Stimulated activated CD4-positive, alpha-beta T cell treated with anti-CD3 and anti-CD28 coated beads, Interleukin-4, amount 100 ng/mL, for 48 hours (primary cell): ENCODE data around the gene DIO3.

Experiments
- DNase-seq, 2 donors: peaks; one replicate each; pipeline ENCODE4 v3.0.0-alpha.2; 2020; ENCODE audit warnings: low read depth in 2 of 2

Gene DIO3

DNA sequence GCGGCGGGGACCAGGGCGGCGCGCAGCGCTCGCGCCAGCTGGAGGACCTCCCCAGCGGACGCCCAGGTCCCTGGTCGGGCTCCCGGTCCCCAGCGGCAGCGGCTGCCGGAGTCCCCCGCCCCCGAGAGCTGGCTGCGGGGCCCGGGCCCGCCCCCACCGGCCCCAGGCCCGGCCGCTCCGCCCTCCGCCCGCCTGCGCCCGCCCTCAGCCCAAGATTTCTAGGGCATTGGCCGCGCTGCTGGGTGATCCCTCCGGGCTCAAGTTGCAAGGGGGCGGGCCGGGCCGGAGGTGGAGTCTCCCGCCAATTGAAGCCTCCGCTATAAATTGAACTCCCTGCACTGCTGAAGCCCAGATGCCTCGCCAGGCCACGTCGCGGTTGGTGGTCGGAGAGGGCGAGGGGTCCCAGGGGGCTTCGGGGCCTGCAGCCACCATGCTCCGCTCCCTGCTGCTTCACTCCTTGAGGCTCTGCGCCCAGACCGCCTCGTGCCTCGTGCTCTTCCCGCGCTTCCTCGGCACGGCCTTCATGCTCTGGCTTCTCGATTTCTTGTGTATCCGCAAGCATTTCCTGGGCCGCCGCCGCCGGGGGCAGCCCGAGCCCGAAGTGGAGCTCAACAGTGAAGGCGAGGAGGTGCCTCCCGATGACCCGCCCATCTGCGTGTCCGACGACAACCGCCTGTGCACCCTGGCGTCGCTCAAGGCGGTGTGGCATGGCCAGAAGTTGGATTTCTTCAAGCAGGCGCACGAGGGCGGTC lies at the start of gene DIO3:
Gene DIO3, plus strand, starts transcription at position 351 of the 752 bp plus-strand sequence.
- no peak for DNase-seq

GRCh38 chr14:101511620-101512375 lies 49.5 kb upstream of the DIO3 start:
- DNase-seq: no peak

GRCh38 chr14:101512376-101512695 lies 49.0 kb upstream of the DIO3 start:
- no peak for DNase-seq

GRCh38 chr14:101514136-101514535 lies 47.2 kb upstream of the DIO3 start:
- DNase-seq: no peak

DNA sequence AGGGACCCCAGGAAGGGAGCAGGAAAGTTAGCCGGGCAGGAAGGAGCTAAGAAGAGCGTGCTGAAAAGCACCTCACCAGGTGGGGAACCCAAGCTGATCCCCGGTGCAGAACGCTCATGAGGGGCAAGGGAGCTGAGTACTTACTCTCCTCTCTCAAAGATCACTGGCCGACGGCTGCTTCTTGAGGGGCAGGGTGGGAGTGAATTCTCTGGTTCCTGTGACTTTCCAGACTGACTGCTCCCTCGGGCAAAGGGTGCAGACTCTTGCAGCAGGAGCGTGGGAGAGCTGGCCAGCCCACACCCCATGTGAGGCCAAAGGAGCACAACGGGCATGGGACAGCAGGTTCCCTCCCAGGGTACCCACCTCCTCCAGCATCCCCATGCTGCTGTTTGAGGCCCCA lies 44.9 kb upstream of the DIO3 start:
- no peak for DNase-seq

DNA sequence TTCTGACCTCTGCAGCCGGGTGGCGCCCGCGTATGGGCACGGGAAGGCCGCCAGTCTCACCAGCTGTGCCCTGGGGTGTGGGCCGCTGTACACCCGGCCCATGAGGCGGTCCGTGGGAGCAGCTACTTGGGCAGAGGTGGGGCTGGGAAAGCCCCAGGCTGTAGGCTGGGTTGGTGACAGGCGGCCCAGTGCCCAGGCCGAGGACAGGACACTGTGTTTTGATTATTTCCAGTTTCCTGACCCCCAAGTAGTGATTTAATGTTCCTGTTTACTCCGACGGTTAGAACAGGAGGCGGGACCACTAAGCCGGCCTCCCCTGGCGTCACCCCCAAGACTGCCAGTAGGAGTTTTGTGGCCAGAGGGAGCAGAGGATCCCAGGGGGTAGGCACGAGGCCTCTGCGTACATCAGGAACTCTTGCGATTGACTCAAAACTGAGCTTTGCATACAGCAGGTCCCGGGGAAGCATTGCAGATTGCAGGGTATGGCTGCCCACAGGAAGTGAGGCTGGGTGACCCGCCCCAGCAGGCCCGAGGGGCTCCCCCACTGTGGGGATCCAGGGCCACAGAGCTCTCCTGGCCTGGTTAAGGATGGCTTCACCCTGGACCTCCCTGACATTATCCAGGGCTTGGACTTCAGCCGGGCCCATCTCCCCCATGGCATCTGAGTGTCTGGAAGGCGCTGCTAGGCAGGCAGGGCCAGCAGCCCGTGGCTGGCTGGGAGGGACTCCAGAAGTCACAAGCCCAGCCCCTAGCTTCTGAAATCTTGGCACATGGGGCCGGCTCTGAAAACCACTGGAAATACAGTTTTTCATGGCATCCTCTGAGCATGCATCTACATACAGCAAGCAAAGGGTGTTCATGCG lies 42.5 kb upstream of the DIO3 start:
- DNase-seq: no peak

DNA sequence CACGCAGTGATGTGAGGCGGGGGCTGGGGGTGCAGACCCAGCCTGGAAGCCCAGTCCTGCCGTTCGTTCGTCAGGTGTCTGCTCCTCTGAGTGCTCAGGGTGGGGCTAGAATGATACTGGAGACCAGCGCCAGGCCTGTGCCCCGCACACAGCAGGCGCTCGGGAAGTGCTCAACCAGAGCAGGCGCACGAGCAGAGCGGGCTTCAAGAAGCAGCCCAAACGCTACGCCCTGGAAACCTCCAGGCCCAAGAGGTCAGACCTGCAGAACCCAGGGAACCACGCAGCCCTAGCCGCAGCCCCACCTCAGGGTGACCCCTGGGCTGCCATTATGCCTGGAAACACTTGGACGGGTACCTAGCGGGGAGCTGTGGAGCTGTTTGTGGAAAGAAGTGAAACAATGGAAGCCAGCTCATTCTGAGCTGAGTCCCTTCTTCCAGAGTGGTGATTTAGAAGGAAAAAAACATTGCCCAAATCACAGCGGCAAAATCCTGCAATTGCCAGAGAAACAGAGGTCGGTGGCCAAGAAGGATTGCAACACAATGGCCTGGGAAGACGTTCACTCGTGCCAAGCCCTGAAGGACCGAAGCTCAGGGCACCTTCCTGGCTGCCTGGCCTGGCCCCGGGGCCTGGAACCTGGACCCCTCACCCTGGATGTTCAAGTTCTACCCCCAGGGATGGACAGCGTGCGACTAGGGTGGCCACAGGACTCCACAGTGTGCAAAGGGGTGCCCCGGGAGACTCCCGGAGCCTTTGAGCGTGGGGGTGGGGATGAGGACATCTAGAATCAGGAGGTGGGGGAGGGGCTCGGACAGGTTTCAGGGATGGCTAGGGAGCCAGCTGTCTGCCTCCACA lies 40.4 kb upstream of the DIO3 start:
- no peak for DNase-seq

- no peak for DNase-seq
Measured at GRCh38 chr14:101521473-101521915, 39.8 kb upstream of the DIO3 start.

DNA sequence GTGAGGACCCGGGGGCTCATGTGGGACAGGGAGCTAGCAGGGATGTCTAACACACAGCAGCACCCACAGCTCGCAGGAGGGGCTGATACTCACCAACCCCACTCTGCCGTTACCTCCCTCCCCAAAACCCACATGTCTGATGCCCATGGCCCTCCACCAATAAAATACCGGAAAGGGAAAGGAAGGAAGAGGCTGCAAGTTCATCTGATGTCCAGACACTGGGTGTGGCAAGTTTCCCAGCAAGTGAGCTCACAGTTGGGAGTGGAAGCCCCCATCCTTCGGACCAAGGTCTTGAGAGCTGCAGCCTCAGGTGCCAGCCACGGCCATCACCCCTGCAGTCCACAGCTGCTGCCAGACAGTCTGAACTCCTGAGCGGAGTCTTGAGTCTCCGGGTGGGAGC lies 39.3 kb upstream of the DIO3 start:
- DNase-seq: no peak

GRCh38 chr14:101525640-101526527 lies 35.4 kb upstream of the DIO3 start:
- no peak for DNase-seq

DNA sequence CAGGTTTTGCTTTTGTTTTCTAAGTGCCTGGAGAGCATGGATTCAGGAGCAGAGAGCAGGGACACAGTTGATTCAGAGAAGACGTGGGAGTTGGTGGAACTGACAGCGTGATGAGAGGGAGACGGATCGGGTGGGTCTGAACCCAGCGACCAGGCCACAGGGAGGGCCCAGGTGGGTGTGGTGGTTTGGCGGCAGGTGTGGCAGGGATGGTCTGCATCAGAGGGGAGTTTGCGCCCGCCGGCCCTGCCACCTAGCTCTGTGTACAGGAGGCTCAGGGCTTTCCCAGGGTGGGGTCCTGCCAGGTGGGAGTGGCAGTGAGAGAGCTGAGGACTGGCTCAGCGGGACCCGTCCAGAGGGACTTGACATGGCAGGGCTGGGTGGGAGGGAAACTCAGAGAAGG lies 33.3 kb upstream of the DIO3 start:
- DNase-seq: no peak

DNA sequence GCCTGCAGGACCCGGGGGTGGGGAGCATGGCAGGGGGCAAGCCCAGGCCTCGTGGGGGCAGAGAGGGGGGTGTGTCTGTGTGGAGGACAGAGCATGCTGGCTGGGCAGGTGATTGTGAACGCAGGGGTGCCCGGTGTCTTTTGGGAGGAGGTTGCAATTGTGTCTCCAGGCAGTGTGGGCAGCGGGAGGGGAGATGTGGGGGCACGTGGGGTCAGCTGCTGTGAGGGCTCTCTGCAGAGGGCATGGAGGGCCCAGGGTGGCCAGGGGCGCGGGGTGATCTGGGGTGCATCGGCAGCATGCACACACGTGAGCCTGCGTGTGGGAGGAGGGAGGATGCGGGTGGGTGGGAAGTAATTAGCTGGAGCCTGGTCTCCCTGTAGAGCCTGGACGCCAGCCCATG lies 32.2 kb upstream of the DIO3 start:
- DNase-seq: no peak

- DNase-seq: no peak
Measured at GRCh38 chr14:101534198-101534597, 27.1 kb upstream of the DIO3 start.

DNA sequence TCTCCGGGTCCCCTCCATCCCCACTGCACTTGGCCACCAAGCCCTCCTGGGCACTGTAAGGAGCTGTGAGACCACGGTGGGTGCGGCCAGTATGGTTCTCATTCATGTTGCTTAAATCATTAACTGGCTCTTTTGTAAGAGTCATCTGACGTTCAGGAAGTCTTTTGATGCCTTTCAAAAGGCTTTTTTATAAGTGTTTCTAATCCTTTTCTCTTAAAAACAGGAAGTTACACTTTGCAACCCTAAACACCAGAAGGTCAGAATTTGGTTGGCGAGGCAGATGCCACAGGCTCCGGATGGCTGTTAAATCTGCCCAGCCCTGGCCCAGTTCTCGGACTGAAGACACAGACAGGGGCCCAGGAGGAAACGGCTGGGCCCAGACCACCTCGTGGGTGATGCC lies 26.1 kb upstream of the DIO3 start:
- DNase-seq: no peak

- DNase-seq: no peak
Measured at GRCh38 chr14:101535701-101536207, 25.5 kb upstream of the DIO3 start.

DNA sequence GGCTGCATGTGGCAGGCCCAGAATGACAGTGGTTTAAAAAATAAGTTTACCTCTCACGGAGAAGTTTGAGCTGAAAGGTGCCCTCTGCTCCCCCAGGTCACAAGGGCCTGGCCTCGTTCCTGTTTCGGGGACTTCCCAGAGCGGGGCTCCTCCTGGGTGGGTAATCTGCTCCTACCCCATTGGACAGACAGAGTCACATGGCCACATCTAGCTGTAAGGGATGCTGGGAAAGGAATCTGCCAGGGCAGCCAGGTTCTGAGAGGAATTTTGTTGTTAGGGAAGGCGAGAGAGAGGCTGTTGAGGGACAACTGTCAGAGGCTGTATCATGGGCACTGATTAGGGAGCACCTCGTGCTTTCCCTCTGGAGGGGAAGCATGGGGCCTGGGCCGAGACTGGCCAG lies 24.0 kb upstream of the DIO3 start:
- DNase-seq: no peak

DNA sequence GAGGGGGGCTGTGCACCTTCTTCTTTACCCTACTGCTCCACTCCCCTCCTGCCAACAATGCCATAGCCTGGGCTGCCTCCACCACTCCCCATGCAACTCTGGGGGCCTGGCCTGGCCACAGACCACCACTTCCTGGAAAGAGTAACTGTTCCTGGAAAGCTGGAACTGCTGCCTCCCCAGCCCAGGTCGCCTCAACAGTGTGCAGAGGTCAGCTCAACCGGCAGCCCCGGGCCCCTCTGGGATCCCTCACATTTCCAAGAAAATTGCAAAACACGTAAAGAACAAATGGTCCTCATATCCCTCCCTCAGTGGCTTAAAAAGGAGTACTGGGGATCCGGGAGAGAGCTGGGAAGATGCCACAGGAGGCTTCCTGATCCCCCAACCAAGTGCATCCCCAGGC lies 22.4 kb upstream of the DIO3 start:
- DNase-seq: no peak

DNA sequence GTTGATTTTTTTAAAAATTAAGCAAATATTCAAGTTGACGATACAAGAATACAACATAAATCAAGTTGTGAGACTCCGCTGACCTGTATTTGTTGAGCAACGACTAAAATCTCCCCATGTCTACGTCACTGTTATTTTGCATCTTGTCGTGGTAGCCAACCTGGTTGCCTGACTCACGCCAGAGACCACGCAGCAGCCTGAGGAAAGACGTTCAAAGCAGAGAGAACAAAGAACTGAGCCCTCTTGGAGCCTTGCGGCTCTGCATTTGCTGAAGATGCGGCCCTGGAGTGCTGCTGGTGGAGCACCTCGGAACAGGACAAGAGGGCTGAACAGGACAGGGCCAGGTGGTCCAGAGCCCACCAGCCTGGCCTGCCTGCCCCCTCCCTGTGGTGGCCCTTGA lies 21.4 kb upstream of the DIO3 start:
- no peak for DNase-seq

- DNase-seq: no peak
Measured at GRCh38 chr14:101540481-101541462, 20.5 kb upstream of the DIO3 start.
